SK-N-MC (cell line): ENCODE measurements around the gene GFY.

Source experiments
- DNase-seq: peaks from one replicate; pipeline ENCODE4 v3.0.0-alpha.2; 2011; ENCODE audit warnings: low read depth, low spot score
- H3K27ac ChIP-seq: fragments of 200-600 bp; sonication (generic); 2 replicates; pipeline ENCODE4 v1.5.1; 2016; ENCODE audit warnings: mixed run types
- H3K36me3 ChIP-seq: fragments of 200-600 bp; sonication (generic); 2 replicates; pipeline ENCODE4 v1.6.1; 2017; ENCODE audit warnings: antibody characterized with exemption, low read length, mixed read lengths; ENCODE audit not compliant: insufficient read depth
- H3K4me3 ChIP-seq: fragments of 200-600 bp; sonication (generic); 2 replicates; pipeline ENCODE4 v1.5.1; 2016
- H3K9ac ChIP-seq: fragments of 200-600 bp; sonication (generic); 2 replicates; pipeline ENCODE4 v1.8.0; 2017; ENCODE audit warnings: mixed run types, mixed read lengths; ENCODE audit not compliant: insufficient read length
- H3K9me3 ChIP-seq: fragments of 200-600 bp; sonication (generic); 2 replicates; pipeline ENCODE4 v1.6.1; 2017; ENCODE audit warnings: low read depth, mild to moderate bottlenecking, antibody characterized with exemption, low read length, moderate library complexity, mixed read lengths
- EZH2 ChIP-seq: fragments of 200-600 bp; sonication (generic); IDR thresholded peaks from one replicate; pipeline ENCODE4 v1.6.1; 2017; ENCODE audit warnings: antibody characterized with exemption
- FOXP2 ChIP-seq: optimal IDR thresholded peaks from 2 replicates; pipeline ENCODE3; 2011; ENCODE audit warnings: mild to moderate bottlenecking, moderate library complexity; ENCODE audit not compliant: insufficient read depth; ENCODE audit errors: extremely low read length, control extremely low read depth
- POLR2AphosphoS5 ChIP-seq: IDR thresholded peaks from 2 replicates; pipeline ENCODE4 v1.6.1; 2012; ENCODE audit warnings: mild to moderate bottlenecking, low read depth, low read length, borderline replicate concordance

Gene GFY

GRCh38 chr19:49415102-49415809 lies 9.9 kb upstream of the GFY start:
- Histone ChIP-seq H3K27ac (peak overlapping the region; percentile 73), H3K9ac (no peak overlapping the region), H3K4me3 (no peak overlapping the region), H3K9me3 (no peaks in the 10 kb centered on the region), H3K36me3 (no peaks in the 10 kb centered on the region)
- DNase-seq: no peak
- TF ChIP-seq FOXP2: no peak
- TF ChIP-seq EZH2: no peak
- TF ChIP-seq POLR2AphosphoS5: no peak

GRCh38 chr19:49415810-49416200 lies 9.4 kb upstream of the GFY start:
- no peak overlapping the region for H3K4me3 ChIP-seq
- DNase-seq: no peak

GRCh38 chr19:49417088-49417487 lies 8.1 kb upstream of the GFY start:
- no peak for DNase-seq
- Histone ChIP-seq H3K9me3 (no peaks in the 10 kb centered on the region), H3K9ac (no peak overlapping the region), H3K4me3 (no peak overlapping the region), H3K27ac (peak overlapping the region; percentile 40; the same call in 1 of the 2 replicates), H3K36me3 (no peaks in the 10 kb centered on the region)
- TF ChIP-seq FOXP2: no peak
- TF ChIP-seq EZH2: no peak

More at GRCh38 chr19:49415810-49416200, 9.4 kb upstream of the GFY start:
- no peak for TF ChIP-seq EZH2
- TF ChIP-seq FOXP2: no peak
- no peak for TF ChIP-seq POLR2AphosphoS5
- Histone ChIP-seq H3K9ac (no peak overlapping the region), H3K36me3 (no peaks in the 10 kb centered on the region), H3K27ac (0 out of 2 replicates have a peak overlapping the region, but pooled peaks have one; percentile 73), H3K9me3 (no peaks in the 10 kb centered on the region)

GRCh38 chr19:49418511-49418910 lies 6.7 kb upstream of the GFY start:
- no peak overlapping the region for H3K27ac ChIP-seq
- TF ChIP-seq EZH2: no peak
- no peak for TF ChIP-seq FOXP2
- TF ChIP-seq POLR2AphosphoS5: no peak; the same call in 1 of the 2 replicates
- H3K36me3 ChIP-seq: no peaks in the 10 kb centered on the region

GRCh38 chr19:49419173-49419572 lies 6.0 kb upstream of the GFY start:
- TF ChIP-seq POLR2AphosphoS5: no peak
- TF ChIP-seq FOXP2: no peak
- no peak for TF ChIP-seq EZH2
- DNase-seq: no peak
- Histone ChIP-seq H3K27ac (no peak overlapping the region), H3K9me3 (no peaks in the 10 kb centered on the region), H3K36me3 (no peaks in the 10 kb centered on the region), H3K9ac (no peak overlapping the region), H3K4me3 (no peak overlapping the region)

More at GRCh38 chr19:49418511-49418910, 6.7 kb upstream of the GFY start:
- H3K9me3 ChIP-seq: no peaks in the 10 kb centered on the region
- no peak overlapping the region for H3K4me3 ChIP-seq
- H3K9ac ChIP-seq: no peak overlapping the region
- DNase-seq: no peak

GRCh38 chr19:49420227-49420626 lies 5.0 kb upstream of the GFY start:
- Histone ChIP-seq H3K4me3 (no peak overlapping the region), H3K9me3 (no peaks in the 10 kb centered on the region), H3K36me3 (no peaks in the 10 kb centered on the region), H3K9ac (no peak overlapping the region), H3K27ac (no peak overlapping the region)
- TF ChIP-seq POLR2AphosphoS5 (no peak), FOXP2 (no peak), EZH2 (no peak)
- DNase-seq: no peak

- Histone ChIP-seq H3K9me3 (no peaks in the 10 kb centered on the region), H3K4me3 (peak overlapping the region; percentile 36; the same call in 1 of the 2 replicates)
Observed at GRCh38 chr19:49421039-49421877, 3.9 kb upstream of the GFY start.

GRCh38 chr19:49421878-49422202 lies 3.3 kb upstream of the GFY start:
- Histone ChIP-seq H3K9ac (no peak overlapping the region), H3K9me3 (no peaks in the 10 kb centered on the region), H3K27ac (no peak overlapping the region), H3K4me3 (no peak overlapping the region), H3K36me3 (no peaks in the 10 kb centered on the region)
- TF ChIP-seq FOXP2 (no peak), POLR2AphosphoS5 (no peak), EZH2 (no peak)
- no peak for DNase-seq

More at GRCh38 chr19:49421039-49421877, 3.9 kb upstream of the GFY start:
- TF ChIP-seq FOXP2 (no peak), POLR2AphosphoS5 (no peak), EZH2 (no peak)
- no peak overlapping the region for H3K27ac ChIP-seq
- H3K9ac ChIP-seq: no peak overlapping the region
- no peaks in the 10 kb centered on the region for H3K36me3 ChIP-seq
- DNase-seq: peak; percentile 35
